NOMO-1 treated with dmso at 0.1 percent for 144 hours (cell line): ENCODE measurements around the gene ARMC8.

Experiments
- DNase-seq: peaks from one replicate; lab custom pipeline; 2025; ENCODE audit not compliant: unreplicated experiment; lab: John Stamatoyannopoulos, UW

ARMC8 gene

GRCh38 chr3:138241676-138242075 is 54.6 kb downstream of the ARMC8 start:
- no peak for DNase-seq

- no peak for DNase-seq
Measured at GRCh38 chr3:138242466-138242865, 55.4 kb downstream of the ARMC8 start.

DNA sequence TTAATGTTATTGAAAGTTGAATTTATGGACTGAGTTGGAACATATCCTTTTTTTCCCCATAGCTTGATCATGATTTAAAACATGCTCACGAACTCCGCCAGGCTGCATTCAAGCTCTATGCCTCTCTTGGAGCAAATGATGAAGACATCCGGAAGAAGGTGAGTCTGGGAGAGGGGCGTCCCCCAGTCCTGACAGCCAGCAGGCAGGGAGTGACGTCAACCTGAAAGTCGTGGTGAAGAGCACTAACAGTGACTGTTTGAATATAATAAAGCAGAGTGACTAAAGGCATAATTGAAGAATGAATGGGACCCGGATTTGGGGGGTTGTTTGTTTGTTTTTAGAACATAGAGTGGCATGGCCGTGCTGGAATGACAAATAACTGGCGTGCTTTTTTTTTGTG is 57.9 kb downstream of the ARMC8 start:
- DNase-seq: no peak

DNA sequence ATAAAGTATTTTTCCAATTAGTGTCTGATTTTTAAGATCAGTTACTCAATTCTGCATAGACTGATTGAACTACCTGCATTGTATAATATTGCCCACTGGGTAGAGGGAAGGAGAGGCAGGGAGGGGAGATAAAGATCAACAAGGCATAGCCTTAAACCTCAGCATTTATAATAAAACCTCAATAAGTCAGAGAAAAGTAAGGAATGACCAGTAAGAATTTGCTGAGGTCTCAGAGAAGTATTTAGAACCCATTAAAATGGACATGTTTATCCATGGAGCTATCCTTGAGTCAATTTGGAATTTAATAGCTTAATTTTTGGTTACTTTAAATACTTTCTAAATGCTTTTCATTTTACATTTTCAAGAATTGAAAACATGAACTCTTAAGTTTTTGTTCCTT is 62.5 kb downstream of the ARMC8 start:
- DNase-seq: no peak

DNA sequence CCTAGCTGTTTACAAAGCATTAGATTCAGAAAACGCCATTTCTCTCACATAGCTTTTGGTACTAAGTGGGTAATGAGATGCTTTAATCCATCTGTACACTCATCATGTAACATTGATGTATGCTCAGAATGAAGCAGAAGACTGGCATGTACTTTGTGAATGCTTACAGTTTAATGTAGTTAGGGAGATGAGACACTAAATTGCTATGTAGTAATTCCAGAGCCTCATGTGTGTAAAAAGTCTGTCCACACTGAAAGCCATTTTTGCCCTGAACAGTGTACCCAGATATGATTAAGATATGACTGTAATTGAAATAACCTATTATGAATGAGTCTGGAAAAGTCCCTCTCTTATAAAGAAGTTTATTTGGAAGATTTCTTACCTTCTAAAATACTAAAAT is 66.5 kb downstream of the ARMC8 start:
- no peak for DNase-seq

- no peak for DNase-seq
Measured at GRCh38 chr3:138254216-138254615, 67.1 kb downstream of the ARMC8 start.

DNA sequence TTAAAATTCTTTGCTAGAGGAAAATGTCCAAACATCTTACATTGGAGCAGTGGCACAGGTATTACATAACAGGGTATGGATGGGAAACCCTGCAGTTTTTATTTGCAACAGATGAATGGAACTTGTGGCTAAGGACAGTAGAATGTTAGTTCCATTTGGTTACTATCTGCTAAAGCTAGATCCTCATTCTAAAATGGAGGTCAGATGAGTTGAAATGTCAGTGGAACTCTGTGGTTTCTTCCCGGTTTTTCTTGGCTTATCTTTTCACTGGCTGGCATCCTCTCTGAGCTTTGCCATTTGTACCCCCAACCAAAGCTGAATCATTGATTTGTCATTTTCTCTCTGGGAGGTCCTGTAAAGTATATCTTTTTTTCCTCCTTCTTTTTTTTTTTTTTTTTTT is 68.9 kb downstream of the ARMC8 start:
- no peak for DNase-seq

- no peak for DNase-seq
Measured at GRCh38 chr3:138257986-138258385, 70.9 kb downstream of the ARMC8 start.

DNA sequence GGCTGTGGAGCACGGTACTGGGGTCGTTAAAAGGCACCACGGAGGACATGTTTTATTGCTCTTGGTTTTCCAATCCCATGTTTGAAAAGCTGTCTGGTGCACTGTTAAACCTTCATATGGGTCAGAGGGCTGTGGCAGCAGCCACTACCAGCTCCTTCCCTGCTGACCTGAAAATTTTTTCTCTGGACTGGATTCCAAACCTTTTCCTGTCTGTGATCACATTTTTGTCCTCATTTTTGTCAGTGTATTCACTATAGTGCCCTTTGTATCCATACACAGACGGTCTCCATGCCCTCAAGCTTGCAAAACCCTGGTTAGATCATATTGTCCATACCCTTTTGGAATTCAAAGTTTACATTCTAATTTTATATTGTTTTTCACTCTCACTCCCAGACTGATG is 72.0 kb downstream of the ARMC8 start:
- DNase-seq: no peak

DNA sequence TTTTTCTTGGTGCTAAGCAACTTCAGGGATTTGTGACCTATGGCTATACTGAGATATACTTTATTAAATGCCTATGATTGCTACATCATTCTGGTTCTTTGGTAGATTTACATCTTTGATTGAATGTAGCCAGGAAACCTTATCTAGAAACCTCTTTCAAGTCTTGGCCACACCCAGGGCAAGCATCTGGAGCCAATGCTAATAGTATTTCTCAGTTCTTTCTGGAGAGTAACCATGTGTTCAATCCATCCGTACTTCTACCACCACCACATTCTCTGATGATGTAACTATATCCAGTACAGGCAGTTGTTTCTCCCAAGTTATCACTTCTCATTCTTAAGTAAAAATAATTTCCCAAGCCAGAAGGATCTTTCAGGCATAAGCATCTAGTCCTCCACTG is 73.5 kb downstream of the ARMC8 start:
- no peak for DNase-seq

GRCh38 chr3:138263104-138263503 is 76.0 kb downstream of the ARMC8 start:
- DNase-seq: no peak

DNA sequence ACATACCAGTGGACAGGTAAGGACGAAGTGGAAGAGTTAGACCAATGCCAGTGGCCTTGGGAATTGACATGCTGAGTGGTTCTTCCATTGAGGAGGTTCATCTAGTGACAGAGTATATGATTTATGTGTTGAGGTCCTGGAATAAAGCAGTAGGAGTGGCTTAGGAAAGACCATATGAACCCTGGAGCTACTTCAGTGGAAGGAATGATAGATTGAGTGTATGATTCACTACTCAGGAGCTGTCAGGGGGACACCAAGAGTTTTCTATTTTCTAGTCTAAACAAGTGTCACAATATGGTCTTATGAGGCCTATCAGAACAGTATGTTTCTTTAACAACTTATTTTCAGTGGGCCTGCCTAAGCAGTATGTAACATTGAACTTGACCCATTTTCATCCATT is 78.6 kb downstream of the ARMC8 start:
- DNase-seq: no peak

DNA sequence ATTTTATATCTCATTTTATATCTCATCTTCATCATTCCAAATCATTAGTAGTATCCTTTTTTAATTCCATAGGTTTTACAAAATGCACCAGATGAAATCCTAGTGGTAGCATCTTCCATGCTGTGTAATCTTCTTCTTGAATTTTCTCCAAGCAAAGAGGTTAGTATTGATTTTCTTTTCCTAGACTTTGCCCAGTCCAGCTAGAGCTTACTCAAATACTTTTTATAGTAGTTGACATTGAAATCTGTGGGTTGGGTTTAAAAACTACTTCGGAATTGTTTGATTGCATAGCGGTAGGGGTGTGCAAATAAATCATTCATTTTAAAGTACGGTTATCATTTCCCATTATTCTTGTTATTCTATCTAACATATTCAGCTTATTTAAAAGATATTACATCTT is 80.0 kb downstream of the ARMC8 start:
- DNase-seq: no peak

DNA sequence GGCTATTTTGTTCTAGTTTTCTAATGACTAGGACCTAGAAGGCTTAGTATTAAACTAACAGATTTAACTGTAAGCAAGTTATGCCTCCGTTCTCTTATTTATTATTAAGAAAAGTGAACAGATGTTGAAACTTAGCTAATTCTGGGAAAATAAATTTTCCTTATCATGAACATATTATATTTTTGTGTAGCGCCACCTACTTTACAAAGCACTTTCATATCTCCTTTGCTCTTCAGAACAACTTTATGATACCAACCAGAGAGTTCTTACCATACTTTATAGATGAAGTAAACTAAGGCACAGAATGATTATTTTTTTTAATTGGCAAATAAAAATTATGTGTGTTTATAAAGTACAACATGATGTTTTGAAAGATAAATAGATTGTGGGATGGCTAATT is 83.1 kb downstream of the ARMC8 start:
- no peak for DNase-seq

DNA sequence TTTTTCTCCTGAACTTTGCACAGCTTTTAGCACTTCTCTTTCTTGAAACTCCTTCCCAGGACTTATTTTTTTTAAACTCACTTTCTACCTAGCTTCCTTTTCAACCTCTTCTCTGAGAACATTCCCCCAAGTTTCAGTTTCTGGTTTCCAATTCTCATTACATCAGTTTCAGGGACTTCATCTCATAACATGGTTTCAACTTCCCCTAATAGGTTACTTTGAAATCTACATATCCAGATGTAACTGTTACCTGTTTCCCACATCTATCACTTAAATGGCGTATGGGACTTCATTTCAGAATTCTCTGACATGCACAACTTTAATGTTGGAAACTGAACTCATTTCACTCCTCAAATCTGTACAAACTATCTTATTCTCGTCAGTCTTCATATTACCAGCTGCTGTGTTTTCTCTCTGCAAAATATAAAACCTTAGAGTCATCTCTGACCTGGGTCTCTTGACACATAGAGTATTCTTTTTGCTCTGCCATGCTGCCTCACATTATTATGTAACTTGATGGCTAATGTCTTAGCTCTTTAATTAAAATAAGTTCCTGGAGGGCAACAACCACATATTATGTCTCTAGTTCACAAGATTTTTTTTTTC is 84.2 kb downstream of the ARMC8 start:
- DNase-seq: no peak

GRCh38 chr3:138281561-138281960 is 94.5 kb downstream of the ARMC8 start:
- no peak for DNase-seq

GRCh38 chr3:138282836-138283235 is 95.7 kb downstream of the ARMC8 start:
- DNase-seq: no peak

DNA sequence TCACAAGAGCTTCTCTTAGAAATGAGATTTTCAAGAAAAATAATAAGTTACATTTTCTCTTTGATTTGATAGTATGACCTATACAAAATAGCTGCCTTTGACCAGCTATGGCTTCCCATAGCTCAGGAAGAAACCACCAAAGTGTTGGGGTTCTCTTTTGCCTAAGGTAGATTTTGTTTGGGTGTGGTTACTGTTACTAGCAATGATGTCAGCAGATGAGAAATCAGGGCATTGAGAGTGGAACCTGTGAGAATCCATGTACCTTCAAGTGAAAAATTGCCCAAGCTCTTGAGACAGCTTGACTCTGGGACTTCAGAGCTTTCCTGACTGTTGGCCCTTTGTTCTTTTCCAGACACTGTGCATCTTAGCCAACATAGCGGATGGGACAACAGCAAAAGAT is 97.0 kb downstream of the ARMC8 start:
- DNase-seq: no peak

DNA sequence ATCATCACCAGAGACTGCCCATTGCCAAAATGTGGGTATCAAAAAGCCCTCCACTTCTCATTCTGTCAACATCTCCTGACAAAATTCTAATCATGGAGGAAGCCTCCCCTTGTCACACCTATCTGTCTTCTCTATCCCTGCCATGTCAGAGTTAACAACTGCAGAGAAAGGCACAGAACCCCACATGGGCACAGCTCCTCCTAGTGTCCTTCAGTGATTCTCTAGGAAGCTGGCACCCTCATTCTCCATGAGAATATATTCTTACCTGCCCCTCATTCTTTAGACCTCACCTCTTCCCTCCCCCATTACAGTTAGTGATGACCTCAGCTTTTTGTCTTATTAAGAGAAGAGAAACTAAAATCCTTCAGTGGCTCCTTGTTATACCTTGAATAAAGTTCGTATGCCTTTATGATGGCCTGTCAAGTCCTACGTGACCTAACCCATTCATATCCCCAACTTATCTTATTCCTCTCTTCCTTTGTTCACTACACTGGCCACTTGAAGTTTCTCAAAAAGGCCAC is 97.9 kb downstream of the ARMC8 start:
- no peak for DNase-seq

DNA sequence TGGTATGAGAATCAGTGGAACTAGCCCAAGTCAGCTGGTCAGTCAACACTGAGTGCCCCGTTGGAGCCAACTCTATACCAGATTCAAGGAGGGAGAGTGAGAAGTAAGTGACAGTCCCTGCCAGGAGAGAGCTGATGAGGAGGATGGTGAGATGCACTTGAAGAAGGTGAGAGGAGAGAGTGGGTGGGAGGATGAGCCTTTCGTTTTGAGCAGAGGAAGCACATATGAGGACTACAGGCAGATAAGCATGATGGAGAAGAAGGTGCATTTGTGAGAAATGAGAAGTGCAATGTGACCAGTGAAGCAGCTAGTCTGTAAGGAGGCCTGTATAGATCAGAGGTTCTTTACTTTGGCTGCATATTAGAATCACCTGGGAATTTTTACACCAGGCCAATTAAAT is 102.2 kb downstream of the ARMC8 start:
- no peak for DNase-seq

DNA sequence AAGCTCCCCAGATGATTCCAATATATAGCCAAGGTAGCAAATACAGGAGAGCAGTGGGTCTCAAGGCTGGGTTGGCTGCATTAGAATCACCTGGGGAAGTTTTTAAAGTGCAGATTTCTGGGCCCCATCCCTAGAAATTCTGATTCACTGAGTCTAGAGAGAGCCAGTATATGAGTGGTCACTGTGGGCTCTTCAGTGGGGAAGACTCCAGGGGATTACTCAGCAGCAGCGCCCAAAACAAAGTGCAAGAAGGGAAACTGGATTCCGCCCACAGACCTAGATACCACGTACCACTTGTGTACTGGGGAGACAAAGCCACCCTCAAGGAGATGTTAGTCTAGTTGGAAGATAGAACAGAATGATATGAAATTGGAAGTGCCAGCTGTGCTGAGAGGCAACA is 102.6 kb downstream of the ARMC8 start:
- no peak for DNase-seq

DNA sequence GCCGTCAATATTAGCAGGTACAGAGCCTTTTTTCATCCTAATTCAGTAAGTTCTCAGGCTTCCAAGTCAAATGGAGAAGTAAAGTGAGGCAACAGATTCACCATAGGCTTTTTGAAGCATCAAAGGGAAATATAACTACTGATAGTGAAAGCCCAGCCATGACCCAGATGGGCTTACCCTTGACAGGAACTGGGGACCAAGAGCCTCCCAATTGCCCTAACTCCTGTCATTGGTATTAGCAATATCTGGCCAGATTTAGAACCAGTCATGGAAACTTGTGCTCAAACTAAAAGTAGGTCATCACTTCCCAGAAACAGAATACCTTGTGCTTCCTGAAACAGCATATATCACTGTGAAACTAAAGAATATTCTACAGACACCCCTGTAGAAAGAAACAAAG is 109.5 kb downstream of the ARMC8 start:
- no peak for DNase-seq

DNA sequence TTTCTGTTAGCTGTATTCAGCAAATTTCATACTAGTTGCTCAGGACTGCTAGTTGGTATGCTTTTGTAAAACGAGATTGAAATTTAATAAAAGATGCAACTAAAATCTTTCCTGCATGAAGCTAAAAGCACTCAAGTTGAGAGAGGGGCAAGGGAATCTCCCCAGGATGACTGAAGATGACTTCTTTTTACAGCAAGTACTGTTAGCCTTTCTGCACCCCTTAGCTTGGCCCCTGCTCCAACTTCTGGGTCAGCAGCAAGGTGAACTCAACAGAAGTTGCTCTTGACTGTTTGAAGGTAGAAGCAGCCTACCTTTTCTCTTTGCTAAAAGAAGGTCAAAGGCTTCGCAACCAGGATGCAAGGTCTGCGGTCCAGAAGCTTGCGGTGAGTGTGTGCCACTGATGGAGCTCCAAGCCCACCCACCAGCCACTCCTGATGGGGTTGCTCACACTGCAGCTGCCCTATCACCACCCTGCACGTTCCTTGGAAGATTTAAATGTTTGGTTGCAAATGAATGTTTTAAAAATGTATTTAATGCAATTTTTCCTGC is 110.0 kb downstream of the ARMC8 start:
- no peak for DNase-seq
